Panc1 (cell line): Measurements from ENCODE around the gene ZBTB20.

Source experiments
- CTCF ChIP-seq: fragments of 450-650 bp; IDR thresholded peaks from 2 replicates; pipeline ENCODE4 v1.5.1; 2017; ENCODE audit warnings: mild to moderate bottlenecking
- POLR2AphosphoS5 ChIP-seq: IDR thresholded peaks from 2 replicates; pipeline ENCODE4 v1.6.1; 2012; ENCODE audit warnings: mild to moderate bottlenecking, low read depth, low read length, moderate library complexity
- REST ChIP-seq, 2 experiments: IDR thresholded peaks; 2 replicates each; pipeline ENCODE4 v1.6.1; 2011 to 2012; ENCODE audit warnings: low read depth in 2 of 2, control low read depth in 1 of 2, low read length in 1 of 2, mild to moderate bottlenecking in 1 of 2, moderate library complexity in 1 of 2; ENCODE audit not compliant: insufficient read depth in 1 of 2
- SIN3A ChIP-seq: IDR thresholded peaks from 2 replicates; pipeline ENCODE4 v1.6.1; 2012; ENCODE audit warnings: low read depth, mild to moderate bottlenecking, low read length, moderate library complexity, borderline replicate concordance; ENCODE audit not compliant: insufficient read depth
- TCF7L2 ChIP-seq: IDR thresholded peaks from 2 replicates; pipeline ENCODE4 v1.6.1; 2011; ENCODE audit warnings: mild to moderate bottlenecking, low read depth, low read length, inconsistent platforms

- no peak for TF ChIP-seq CTCF
- TF ChIP-seq REST (IDR thresholded peaks at IDR 0.05; ENCODE audit: insufficient read depth in 1 of 2, low read depth in 2 of 2, low read length in 1 of 2), result no peak
- TF ChIP-seq SIN3A, result no peak
- no peak for TF ChIP-seq POLR2AphosphoS5
- TF ChIP-seq TCF7L2, result no peak
Observed at GRCh38 chr3:115087512-115087911, 59.6 kb downstream of the ZBTB20 start.
